BLaER1 (cell line): ENCODE results near the gene ANKS1B.

Experiments used
- H3K27ac ChIP-seq: shearing (Covaris generic); formaldehyde crosslinking; 2 replicates; pipeline ENCODE4 v1.8.1; 2022
- H3K27me3 ChIP-seq: shearing (Covaris generic); formaldehyde crosslinking; 2 replicates; pipeline ENCODE4 v1.8.1; 2022
- H3K36me3 ChIP-seq: shearing (Covaris generic); formaldehyde crosslinking; 2 replicates; pipeline ENCODE4 v1.8.1; 2022
- H3K4me1 ChIP-seq: shearing (Covaris generic); formaldehyde crosslinking; 2 replicates; pipeline ENCODE4 v1.8.1; 2022
- H3K4me2 ChIP-seq: shearing (Covaris generic); formaldehyde crosslinking; 2 replicates; pipeline ENCODE4 v1.8.1; 2022
- H3K4me3 ChIP-seq: shearing (Covaris generic); formaldehyde crosslinking; 2 replicates; pipeline ENCODE4 v1.8.1; 2022
- H3K9ac ChIP-seq: shearing (Covaris generic); formaldehyde crosslinking; 2 replicates; pipeline ENCODE4 v1.8.1; 2022
- H3K9me3 ChIP-seq: shearing (Covaris generic); formaldehyde crosslinking; 2 replicates; pipeline ENCODE4 v1.8.1; 2022
- H4K20me1 ChIP-seq: shearing (Covaris generic); formaldehyde crosslinking; 2 replicates; pipeline ENCODE4 v1.8.1; 2022
- Cebpa-rat ChIP-seq: shearing (Covaris generic); IDR thresholded peaks from 2 replicates; pipeline ENCODE4 v1.8.1; 2022

Gene ANKS1B

DNA sequence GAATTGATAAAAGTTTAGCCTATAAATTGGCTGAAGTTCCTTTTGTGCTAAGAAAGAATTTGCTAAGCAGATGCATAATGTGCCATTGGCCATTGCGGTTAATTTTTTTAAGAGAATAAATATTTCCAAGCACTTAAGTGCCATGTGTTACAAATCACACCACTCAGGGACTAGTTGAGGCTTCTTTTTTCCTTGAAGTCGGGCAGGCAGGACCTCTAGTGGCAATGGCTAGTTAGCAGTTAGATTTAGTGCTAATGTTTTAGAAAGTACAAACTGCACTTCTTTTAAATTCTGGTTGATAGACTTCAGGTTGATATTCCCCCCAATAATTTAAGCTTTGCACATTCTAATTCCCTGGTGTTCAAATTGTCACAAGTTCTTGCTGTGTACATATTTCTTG, 1045.4 kb downstream of the ANKS1B start:
- peaks cover 58% of the 10 kb centered on the region for H3K36me3 ChIP-seq
- H3K9ac ChIP-seq: no peak overlapping the region
- no peak overlapping the region for H3K27ac ChIP-seq
- no peaks in the 10 kb centered on the region for H4K20me1 ChIP-seq
- H3K4me3 ChIP-seq: no peak overlapping the region
- no peak overlapping the region for H3K4me2 ChIP-seq
- H3K27me3 ChIP-seq: no peaks in the 10 kb centered on the region
- H3K9me3 ChIP-seq: peaks cover 16% of the 10 kb centered on the region
- no peak for TF ChIP-seq Cebpa-rat
- H3K4me1 ChIP-seq: no peaks in the 10 kb centered on the region

DNA sequence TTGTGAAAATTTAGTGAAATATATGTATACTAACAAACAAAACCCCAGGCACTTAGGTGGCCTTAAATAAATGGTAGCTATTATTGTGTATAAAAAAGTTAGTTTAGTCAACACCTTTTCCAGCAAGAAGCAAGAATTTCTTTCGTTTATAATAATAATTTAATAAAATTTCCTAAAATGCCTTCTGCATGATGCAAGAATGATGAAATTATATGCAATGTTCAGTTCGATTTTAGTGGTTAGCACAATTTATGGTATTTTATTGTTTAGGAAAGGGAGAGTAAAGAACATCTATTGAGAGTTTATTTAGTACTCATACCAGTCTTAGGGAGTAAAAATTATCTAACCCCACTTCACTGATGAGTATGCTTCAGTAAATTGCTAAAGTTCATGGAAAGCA, 1048.9 kb downstream of the ANKS1B start:
- Histone ChIP-seq H3K27me3 (no peaks in the 10 kb centered on the region), H3K4me3 (no peak overlapping the region), H3K9me3 (peaks cover 16% of the 10 kb centered on the region), H3K36me3 (peaks cover 46% of the 10 kb centered on the region), H3K4me2 (no peak overlapping the region), H3K9ac (no peak overlapping the region), H3K27ac (no peak overlapping the region), H3K4me1 (no peaks in the 10 kb centered on the region), H4K20me1 (no peaks in the 10 kb centered on the region)
- TF ChIP-seq Cebpa-rat: no peak

DNA sequence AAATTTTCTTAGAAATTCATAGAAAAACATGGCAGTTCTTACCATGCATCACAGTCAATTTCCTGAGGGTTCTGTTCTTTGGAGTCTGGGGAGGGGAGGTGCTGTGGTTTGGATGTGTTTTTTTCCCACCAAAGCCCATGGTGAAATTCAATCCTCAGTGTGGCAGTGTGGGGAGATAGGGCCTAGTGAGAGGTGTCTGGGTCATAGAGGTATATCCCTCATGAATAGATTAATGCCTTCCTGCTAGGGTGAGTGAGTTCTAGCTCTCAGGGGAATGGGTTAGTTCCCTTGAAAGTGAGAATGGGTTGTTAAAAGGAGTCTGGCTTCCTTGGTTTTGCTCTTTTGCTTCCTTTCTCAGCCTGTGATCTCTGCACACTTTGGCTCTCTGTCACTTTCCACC, 1061.9 kb downstream of the ANKS1B start:
- H3K4me3 ChIP-seq: no peak overlapping the region
- H4K20me1 ChIP-seq: no peaks in the 10 kb centered on the region
- no peak overlapping the region for H3K27ac ChIP-seq
- peaks cover 16% of the 10 kb centered on the region for H3K36me3 ChIP-seq
- H3K27me3 ChIP-seq: no peaks in the 10 kb centered on the region
- peak overlapping the region; percentile 46; the same call in 1 of the 2 replicates for H3K4me2 ChIP-seq
- H3K9me3 ChIP-seq: no peaks in the 10 kb centered on the region
- H3K9ac ChIP-seq: no peak overlapping the region
- TF ChIP-seq Cebpa-rat: no peak
- H3K4me1 ChIP-seq: peaks cover 19% of the 10 kb centered on the region

DNA sequence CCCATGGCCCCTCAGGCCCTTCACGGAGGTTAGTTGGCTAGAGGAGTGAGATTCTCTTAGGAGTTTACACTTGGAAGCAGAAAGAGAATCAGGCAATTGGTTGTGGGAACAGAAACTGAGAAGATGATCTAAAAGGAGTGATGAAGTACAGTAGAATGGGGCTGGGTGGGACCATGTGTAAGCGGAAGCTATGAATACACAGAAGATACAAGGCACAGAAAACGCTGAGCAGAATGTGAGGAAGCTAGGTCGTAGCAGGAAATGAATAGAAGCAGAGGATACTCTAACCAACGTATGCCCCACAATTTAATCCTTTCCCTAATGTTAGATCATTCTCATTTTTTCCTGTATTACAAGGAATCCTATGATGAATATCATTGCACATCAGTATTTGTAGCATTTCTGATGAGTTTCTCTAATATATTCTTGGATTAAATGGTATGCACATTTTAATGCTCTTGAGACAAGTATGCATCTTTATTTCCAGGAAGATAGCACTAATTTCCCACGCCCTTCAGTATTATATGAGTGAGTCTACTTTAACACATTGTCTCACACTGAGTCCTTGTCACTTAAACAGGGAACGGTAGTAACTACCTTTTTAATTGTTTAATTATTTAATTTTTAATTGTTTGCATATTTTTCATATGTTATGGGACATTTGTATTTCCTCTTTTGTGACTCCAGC, 1066.4 kb downstream of the ANKS1B start:
- Histone ChIP-seq H4K20me1 (no peaks in the 10 kb centered on the region), H3K27ac (no peak overlapping the region), H3K9ac (no peak overlapping the region), H3K4me1 (peaks cover 6% of the 10 kb centered on the region), H3K4me3 (no peak overlapping the region), H3K4me2 (no peak overlapping the region), H3K9me3 (no peaks in the 10 kb centered on the region), H3K27me3 (no peaks in the 10 kb centered on the region; the same call in 1 of the 2 replicates), H3K36me3 (peaks cover 42% of the 10 kb centered on the region)
- no peak for TF ChIP-seq Cebpa-rat

DNA sequence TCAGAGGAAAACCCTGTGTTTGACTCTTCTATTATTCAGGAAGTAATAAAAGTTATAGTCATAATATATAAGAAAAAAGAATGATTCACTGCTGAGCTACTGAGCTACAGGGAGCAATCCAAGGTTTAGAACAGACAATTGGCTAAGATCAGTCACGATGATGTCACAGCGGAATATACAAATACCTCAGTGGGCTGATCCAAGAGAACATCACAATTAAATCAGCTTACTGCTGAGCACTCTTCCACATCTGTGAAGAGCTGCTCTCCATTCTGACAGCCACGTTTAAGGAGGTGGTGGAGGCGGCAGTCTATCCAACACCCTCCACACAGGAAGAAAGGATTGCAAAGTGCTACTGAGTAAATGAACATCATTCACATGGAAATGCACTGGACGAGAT, 1068.6 kb downstream of the ANKS1B start:
- H3K4me3 ChIP-seq: no peak overlapping the region
- H3K27me3 ChIP-seq: no peaks in the 10 kb centered on the region; the same call in 1 of the 2 replicates
- no peak for TF ChIP-seq Cebpa-rat
- no peak overlapping the region for H3K9ac ChIP-seq
- no peak overlapping the region for H3K4me2 ChIP-seq
- H3K9me3 ChIP-seq: no peaks in the 10 kb centered on the region
- H3K4me1 ChIP-seq: no peaks in the 10 kb centered on the region
- no peak overlapping the region for H3K27ac ChIP-seq
- H4K20me1 ChIP-seq: no peaks in the 10 kb centered on the region
- H3K36me3 ChIP-seq: peaks cover 42% of the 10 kb centered on the region

DNA sequence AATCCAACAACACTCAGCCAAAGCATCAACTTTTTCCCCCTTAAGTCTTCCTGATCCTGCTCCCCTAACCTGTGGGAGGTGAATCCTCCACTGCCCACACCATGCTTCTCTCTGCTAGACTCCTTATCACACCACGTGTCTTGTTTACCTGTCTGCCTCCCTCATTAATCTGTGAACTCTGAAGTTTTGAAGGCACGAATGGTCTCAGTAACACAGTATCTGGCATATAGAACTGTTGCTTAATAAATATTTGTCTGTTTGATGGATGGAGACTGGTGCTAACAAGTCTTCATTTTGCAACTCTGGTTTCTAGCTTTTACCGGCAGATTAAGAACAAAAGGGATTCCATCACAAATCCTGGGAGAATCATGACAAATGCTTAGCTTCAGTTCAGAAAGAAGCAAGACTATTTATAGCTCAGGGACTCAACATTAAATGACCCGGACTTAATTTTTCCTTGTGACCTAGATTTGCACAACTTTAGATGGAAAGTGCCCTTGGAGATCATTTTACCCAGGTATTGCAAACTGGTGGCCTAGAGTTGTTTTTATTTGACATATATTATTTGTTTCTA, 1072.2 kb downstream of the ANKS1B start:
- no peaks in the 10 kb centered on the region for H4K20me1 ChIP-seq
- peaks cover 36% of the 10 kb centered on the region for H3K36me3 ChIP-seq
- H3K4me1 ChIP-seq: no peaks in the 10 kb centered on the region
- H3K27me3 ChIP-seq: no peaks in the 10 kb centered on the region; the same call in 1 of the 2 replicates
- H3K27ac ChIP-seq: no peak overlapping the region
- TF ChIP-seq Cebpa-rat: no peak
- H3K9ac ChIP-seq: no peak overlapping the region
- no peak overlapping the region for H3K4me2 ChIP-seq
- no peaks in the 10 kb centered on the region for H3K9me3 ChIP-seq
- no peak overlapping the region for H3K4me3 ChIP-seq

DNA sequence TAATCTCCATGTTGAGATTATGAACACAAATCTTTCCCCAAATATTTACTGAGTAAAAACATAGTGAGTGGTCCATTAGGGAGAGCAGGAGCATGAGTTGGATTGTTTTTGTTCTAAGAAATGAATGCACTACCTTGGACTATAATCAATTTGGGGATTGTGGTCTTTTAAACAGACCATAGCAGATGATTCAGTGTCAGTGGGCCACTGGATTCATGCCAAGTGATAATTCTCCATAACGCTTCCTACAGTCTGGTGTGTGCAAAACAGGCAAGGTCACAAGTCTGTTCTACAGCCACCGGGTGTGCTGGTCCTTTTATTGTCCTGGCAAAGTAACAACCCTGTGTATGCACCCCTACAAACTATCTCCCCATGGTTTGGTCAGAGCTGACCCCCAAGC, 1073.3 kb downstream of the ANKS1B start:
- no peak for TF ChIP-seq Cebpa-rat
- H3K9me3 ChIP-seq: no peaks in the 10 kb centered on the region
- no peak overlapping the region for H3K9ac ChIP-seq
- no peaks in the 10 kb centered on the region; the same call in 1 of the 2 replicates for H3K27me3 ChIP-seq
- no peaks in the 10 kb centered on the region for H3K4me1 ChIP-seq
- H3K4me3 ChIP-seq: no peak overlapping the region
- H3K4me2 ChIP-seq: no peak overlapping the region
- no peak overlapping the region for H3K27ac ChIP-seq
- peaks cover 34% of the 10 kb centered on the region for H3K36me3 ChIP-seq
- no peaks in the 10 kb centered on the region for H4K20me1 ChIP-seq

DNA sequence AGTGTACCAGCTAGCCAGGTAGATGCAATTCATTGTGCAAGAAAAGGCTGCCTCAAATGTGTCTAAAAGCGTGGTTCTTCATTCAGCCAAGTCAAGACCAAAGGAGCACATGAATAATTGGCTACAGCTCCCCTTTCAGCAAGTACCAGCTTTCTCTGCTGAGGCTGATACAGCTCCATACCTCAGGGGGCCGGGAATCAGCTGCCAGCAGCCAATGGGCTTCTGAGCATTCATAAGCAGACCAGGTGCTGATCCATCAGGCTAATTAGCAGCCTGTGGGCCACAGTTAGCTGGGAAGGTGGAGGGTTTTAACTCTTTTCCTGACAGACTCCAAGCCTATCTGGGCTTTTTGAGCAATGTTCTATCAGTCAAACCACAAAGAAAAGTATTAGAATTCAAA, 1075.0 kb downstream of the ANKS1B start:
- Histone ChIP-seq H3K27ac (no peak overlapping the region), H3K4me3 (no peak overlapping the region), H3K9me3 (no peaks in the 10 kb centered on the region), H3K9ac (no peak overlapping the region), H3K4me1 (no peaks in the 10 kb centered on the region), H3K27me3 (no peaks in the 10 kb centered on the region; the same call in 1 of the 2 replicates), H3K4me2 (no peak overlapping the region), H3K36me3 (peaks cover 43% of the 10 kb centered on the region), H4K20me1 (no peaks in the 10 kb centered on the region; the same call in 1 of the 2 replicates)
- no peak for TF ChIP-seq Cebpa-rat

DNA sequence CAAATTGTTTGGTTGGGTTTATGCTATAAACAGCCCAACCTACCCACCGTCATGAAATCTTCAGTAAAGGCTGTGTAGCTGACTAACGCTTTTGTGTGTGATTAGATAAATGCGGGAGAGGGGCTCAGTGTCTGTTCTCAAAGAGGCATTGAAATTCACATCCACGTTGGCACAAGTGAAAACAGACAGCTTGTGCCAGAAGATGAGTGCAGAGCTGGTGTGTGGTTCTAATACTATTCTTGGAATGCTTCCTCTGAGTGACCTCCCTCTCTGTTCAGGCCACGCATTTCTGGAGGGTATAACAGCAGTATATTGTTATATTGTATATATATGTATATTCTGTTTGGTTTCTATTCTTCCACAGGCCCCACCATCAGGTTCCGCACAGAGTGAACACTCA, 1075.9 kb downstream of the ANKS1B start:
- no peaks in the 10 kb centered on the region; the same call in 1 of the 2 replicates for H4K20me1 ChIP-seq
- H3K27ac ChIP-seq: no peak overlapping the region
- H3K4me1 ChIP-seq: no peaks in the 10 kb centered on the region
- H3K27me3 ChIP-seq: no peaks in the 10 kb centered on the region; the same call in 1 of the 2 replicates
- no peak for TF ChIP-seq Cebpa-rat
- no peak overlapping the region for H3K4me2 ChIP-seq
- peaks cover 39% of the 10 kb centered on the region for H3K36me3 ChIP-seq
- H3K9me3 ChIP-seq: no peaks in the 10 kb centered on the region
- no peak overlapping the region for H3K4me3 ChIP-seq
- no peak overlapping the region for H3K9ac ChIP-seq

DNA sequence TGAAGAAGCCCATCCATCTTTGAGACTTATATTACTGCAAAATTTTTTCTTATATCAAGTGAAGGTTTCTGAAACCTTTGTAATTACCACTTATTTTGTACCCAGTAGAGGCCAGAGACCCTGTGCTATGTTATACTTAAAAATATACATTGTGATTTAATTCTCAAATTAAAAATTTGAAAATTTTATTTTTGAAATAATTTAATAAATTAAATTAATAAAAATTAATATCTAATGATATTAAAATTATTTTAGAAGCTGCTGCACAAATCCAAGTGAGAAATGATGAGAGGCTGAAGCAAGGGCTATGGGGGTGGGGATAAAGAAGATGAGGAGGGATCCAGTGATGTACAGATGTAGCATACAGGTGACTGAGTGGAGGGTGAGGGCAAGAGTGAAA, 1080.9 kb downstream of the ANKS1B start:
- Histone ChIP-seq H4K20me1 (peaks cover 23% of the 10 kb centered on the region; the same call in 1 of the 2 replicates), H3K4me2 (no peak overlapping the region), H3K4me3 (no peak overlapping the region), H3K4me1 (no peaks in the 10 kb centered on the region), H3K36me3 (peaks cover 36% of the 10 kb centered on the region), H3K9ac (no peak overlapping the region), H3K9me3 (no peaks in the 10 kb centered on the region), H3K27ac (no peak overlapping the region), H3K27me3 (no peaks in the 10 kb centered on the region)
- no peak for TF ChIP-seq Cebpa-rat
